ENCODE measurements around the gene ZNF674. TPM values are rescaled to one million over a fixed set of nuclear protein-coding genes. Genes with fewer than 3 reads are reported as not detected.

The ZNF674 gene
- 1 to 10 TPM; 2.7 to 2.8 TPM for total RNA-seq
- 1.3 TPM for polyA plus RNA-seq

DNA sequence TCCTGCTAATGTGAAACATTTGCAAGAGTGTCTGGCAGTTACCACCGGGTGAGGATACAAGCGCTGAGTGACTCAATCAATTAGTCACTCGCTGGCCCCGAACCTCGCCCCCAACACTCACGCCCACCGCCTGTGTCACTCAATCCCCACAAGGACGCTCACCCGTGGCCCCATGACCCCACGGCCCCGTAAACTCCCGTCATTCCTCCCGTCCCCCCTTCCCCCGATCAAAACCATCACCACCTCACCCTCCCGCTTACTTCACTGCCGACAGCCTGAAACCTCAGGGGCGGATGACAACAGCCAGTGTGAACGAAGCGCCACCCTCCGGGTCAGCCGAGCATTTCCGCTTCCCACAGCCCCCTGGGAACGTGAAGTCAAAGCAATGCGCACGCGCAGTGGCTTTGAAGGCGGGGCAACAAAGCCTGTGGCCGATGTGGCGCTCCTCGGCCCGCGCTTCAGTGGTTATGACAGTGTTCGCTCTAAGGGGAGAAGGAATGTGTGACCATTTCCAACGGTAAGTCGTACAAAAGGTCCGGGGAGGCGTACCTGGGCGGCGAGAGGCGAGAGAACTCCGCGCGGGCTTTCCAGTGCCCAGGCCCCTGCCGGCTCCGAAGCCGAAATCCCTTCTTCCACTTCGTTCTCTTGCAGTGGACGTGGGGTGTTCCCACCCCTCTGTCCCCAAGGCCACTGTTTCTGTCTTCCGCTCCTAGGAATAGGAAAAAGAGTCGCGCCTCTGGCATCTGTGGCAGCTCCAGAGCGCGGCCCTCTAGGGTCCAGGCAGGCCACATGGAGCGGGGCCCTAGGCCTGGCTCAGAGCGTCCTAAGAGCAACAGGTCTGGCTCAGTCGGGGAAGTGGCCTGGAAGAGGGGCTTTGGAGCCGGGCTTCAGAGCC, at the start of gene ZNF674:
Gene ZNF674, minus strand, starts transcription at position 311 of the 895 bp plus-strand sequence. CDS start 3,334 bp downstream, outside the sequence.
- Histone ChIP-seq H3K36me3 (ENCODE audit: insufficient read depth, low read length) (no peaks in the 10 kb centered on the region), H3K9me3 (ENCODE audit: low read length) (no peaks in the 10 kb centered on the region), H3K27ac (ENCODE audit: low read depth, low read length) (peak within 1 kb of the TSS; percentile 86), H3K4me3 (ENCODE audit: low read length) (peak within 1 kb of the TSS; percentile 74), H3K27me3 (ENCODE audit: insufficient read depth, low read length, poor library complexity, severe bottlenecking) (no peaks in the 10 kb centered on the region), H3K4me1 (ENCODE audit: insufficient read depth, low read length) (peaks cover 25% of the 10 kb centered on the region)
- Mint-ChIP-seq H3K9me3 (no peaks in the 10 kb centered on the region), H3K4me3 (peak within 1 kb of the TSS; percentile 88 to 95 (median 95)), H3K4me1 (peaks cover 28 to 40% (median 29%) of the 10 kb centered on the region in 3 donors), H3K27me3 (peaks cover 0 to 4% of the 10 kb centered on the region in 2 donors), H3K36me3 (peaks cover 0 to 30% (median 2%) of the 10 kb centered on the region in 3 donors), H3K27ac (peak within 1 kb of the TSS; percentile 84 to 99 (median 96))
- DNase-seq = peak; percentile 90 to 97 (median 92)
- POLR2A ChIA-PET = no interaction called here
- CTCF ChIA-PET = no interaction called here

DNA sequence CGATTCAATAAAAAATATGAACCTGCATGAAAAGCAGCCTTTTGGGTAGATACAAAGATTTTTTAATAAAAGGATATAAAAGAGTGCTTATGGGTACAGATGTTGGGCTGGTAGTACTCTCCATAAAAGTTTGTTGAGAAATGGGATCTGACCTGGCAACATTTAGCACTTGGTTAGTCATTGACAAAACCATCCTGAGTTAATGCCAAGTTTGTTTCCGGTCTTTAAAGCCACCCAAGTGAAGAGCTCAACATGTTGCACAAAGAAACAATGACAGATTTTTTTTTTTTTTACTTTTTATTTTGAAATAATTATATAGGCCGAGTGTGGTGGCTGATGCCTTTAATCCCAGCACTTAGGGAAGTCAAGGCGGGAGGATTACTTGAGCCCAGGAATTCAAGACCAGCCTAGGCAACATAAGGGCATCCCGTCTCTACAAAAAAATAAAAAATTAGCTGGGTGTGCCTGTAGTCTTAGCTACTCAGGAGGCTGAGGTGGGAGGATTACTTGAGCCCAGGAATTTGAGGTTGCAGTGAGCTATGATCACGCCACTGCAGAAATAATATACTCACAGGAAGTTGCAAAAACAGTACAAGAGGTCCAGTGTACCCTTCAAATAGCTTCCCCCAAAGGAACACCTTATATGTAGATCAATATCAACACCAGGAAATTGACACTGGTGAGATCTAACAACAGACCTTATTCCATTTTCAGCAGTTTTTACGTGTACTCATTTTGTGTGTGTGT, 44.9 kb upstream of the ZNF674 start:
- Mint-ChIP-seq H3K4me1 (peaks cover 27 to 51% (median 46%) of the 10 kb centered on the region in 3 donors), H3K4me3 (peak overlapping the region in 2 of 7 donors; percentile 13 to 39), H3K36me3 (peaks cover 0 to 2% (median 2%) of the 10 kb centered on the region in 3 donors), H3K27ac (peak overlapping the region in 7 of 8 donors; percentile 38 to 87 (median 55)), H3K27me3 (peaks cover 0 to 2% of the 10 kb centered on the region in 2 donors), H3K9me3 (no peaks in the 10 kb centered on the region)
- H3K27ac ChIP-seq (ENCODE audit: low read depth, low read length) = no peak overlapping the region
- ChIA-PET POLR2A (no interaction called here), CTCF (interaction anchor here (1.1 kb wide), 1 partner anchor 8 kb away, joined by 3 read pairs; no protein-coding TSS in a partner anchor)
- peaks cover 25% of the 10 kb centered on the region for H3K4me1 ChIP-seq (ENCODE audit: insufficient read depth, low read length)
- H3K9me3 ChIP-seq (ENCODE audit: low read length) = no peaks in the 10 kb centered on the region
- no peak overlapping the region for H3K4me3 ChIP-seq (ENCODE audit: low read length)
- no peak for DNase-seq
- no peaks in the 10 kb centered on the region for H3K36me3 ChIP-seq (ENCODE audit: insufficient read depth, low read length)
- no peaks in the 10 kb centered on the region for H3K27me3 ChIP-seq (ENCODE audit: insufficient read depth, low read length, poor library complexity, severe bottlenecking)

DNA sequence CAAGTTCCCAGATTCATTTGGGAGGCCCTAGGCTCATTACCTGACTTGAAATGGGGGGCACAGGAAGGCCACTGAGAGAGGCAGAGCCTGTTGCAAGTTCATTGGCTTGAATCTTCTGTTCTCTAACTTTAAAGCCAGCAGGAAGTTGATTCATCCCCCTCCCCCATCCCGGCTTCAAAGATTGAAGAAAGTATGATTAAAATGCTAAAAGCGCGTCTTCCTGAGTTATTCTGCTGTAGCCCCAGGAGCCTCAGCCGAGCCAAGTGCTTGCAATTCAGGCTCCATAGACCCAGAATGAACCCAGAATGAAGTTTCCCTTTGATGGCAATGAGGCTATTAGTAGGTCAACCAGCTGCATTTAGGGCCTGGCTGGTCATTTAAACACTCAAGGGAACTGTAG, 43.0 kb upstream of the ZNF674 start:
- CTCF ChIA-PET = interaction anchor here (1.2 kb wide), 1 partner anchor 16 kb away, joined by 3 read pairs; no protein-coding TSS in a partner anchor
- no peaks in the 10 kb centered on the region for H3K27me3 ChIP-seq (ENCODE audit: insufficient read depth, low read length, poor library complexity, severe bottlenecking)
- Mint-ChIP-seq H3K9me3 (no peaks in the 10 kb centered on the region), H3K36me3 (peaks cover 0 to 2% (median 2%) of the 10 kb centered on the region in 3 donors), H3K4me3 (peak overlapping the region; percentile 61 to 88 (median 75)), H3K27ac (peak overlapping the region; percentile 70 to 94 (median 84)), H3K27me3 (peaks cover 0 to 2% of the 10 kb centered on the region in 2 donors), H3K4me1 (peaks cover 21 to 56% (median 55%) of the 10 kb centered on the region in 3 donors)
- POLR2A ChIA-PET = interaction anchor here (0.7 to 2.2 kb wide), 2 partner anchors 14 to 40 kb away, joined by 4 to 6 read pairs; no protein-coding TSS in a partner anchor
- no peaks in the 10 kb centered on the region for H3K36me3 ChIP-seq (ENCODE audit: insufficient read depth, low read length)
- H3K4me1 ChIP-seq (ENCODE audit: insufficient read depth, low read length) = peaks cover 25% of the 10 kb centered on the region
- no peaks in the 10 kb centered on the region for H3K9me3 ChIP-seq (ENCODE audit: low read length)
- DNase-seq = peak in 1 of 5 donors; percentile 28
- H3K27ac ChIP-seq (ENCODE audit: low read depth, low read length) = no peak overlapping the region
- peak overlapping the region; percentile 2 for H3K4me3 ChIP-seq (ENCODE audit: low read length)

DNA sequence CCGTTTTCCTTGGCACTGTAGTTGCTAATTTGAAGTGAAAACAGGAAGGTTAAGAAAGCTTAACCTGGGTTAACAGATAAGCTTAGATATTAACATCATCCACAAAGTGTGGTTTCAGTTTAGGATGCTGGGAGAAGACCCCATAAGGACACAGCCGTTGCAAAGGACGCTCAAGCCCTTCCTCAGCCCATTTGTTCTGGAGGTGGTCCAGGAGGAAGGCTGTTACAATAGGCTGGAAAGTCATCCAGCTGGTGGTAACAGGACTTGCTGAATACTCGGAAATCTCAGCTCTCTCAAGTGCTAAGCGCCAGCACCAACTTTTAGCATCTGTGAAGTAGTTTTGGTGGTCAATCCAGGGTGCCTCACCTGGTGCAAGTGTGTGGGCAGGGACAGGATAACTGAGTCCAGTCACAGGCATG, 42.5 kb upstream of the ZNF674 start:
- H3K27me3 Mint-ChIP-seq = peaks cover 0 to 2% of the 10 kb centered on the region in 2 donors
- Histone ChIP-seq H3K36me3 (ENCODE audit: insufficient read depth, low read length) (no peaks in the 10 kb centered on the region), H3K27me3 (ENCODE audit: insufficient read depth, low read length, poor library complexity, severe bottlenecking) (no peaks in the 10 kb centered on the region), H3K4me3 (ENCODE audit: low read length) (peak overlapping the region; percentile 2), H3K4me1 (ENCODE audit: insufficient read depth, low read length) (peaks cover 25% of the 10 kb centered on the region), H3K9me3 (ENCODE audit: low read length) (no peaks in the 10 kb centered on the region), H3K27ac (ENCODE audit: low read depth, low read length) (no peak overlapping the region)
- no peak for DNase-seq
- H3K4me1 Mint-ChIP-seq = peaks cover 21 to 60% (median 56%) of the 10 kb centered on the region in 3 donors
- ChIA-PET POLR2A (interaction anchor here (0.8 to 2.2 kb wide), 2 partner anchors 14 to 15 kb away, joined by 3 to 6 read pairs; no protein-coding TSS in a partner anchor), CTCF (interaction anchor here (0.9 to 1.6 kb wide), 2 partner anchors 14 to 16 kb away, joined by 3 to 7 read pairs; no protein-coding TSS in a partner anchor)
- H3K4me3 Mint-ChIP-seq = peak overlapping the region; percentile 61 to 88 (median 75)
- peak overlapping the region; percentile 70 to 94 (median 84) for H3K27ac Mint-ChIP-seq
- H3K9me3 Mint-ChIP-seq = no peaks in the 10 kb centered on the region
- H3K36me3 Mint-ChIP-seq = peaks cover 0 to 2% (median 2%) of the 10 kb centered on the region in 3 donors

DNA sequence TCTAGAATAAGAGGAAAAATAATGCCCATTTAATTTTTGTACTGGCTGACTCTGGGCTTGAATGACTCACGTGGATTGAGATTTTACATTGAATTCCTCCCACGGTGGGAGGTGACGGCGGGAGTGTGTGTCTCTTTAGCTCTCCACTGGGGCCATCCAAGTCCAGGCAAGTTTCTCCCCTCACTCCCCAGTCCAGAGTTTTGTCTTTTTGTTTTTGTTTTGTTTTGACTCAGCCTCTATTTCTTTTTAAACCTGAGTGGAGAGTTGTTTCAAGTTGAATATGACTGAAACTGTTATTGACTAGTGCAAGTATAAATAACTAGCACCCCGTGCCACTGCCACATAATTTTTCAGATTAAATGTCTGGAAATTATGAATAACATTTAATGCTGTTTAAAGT, 41.9 kb upstream of the ZNF674 start:
- Histone ChIP-seq H3K4me3 (ENCODE audit: low read length) (no peak overlapping the region), H3K9me3 (ENCODE audit: low read length) (no peaks in the 10 kb centered on the region), H3K27ac (ENCODE audit: low read depth, low read length) (no peak overlapping the region), H3K27me3 (ENCODE audit: insufficient read depth, low read length, poor library complexity, severe bottlenecking) (no peaks in the 10 kb centered on the region), H3K36me3 (ENCODE audit: insufficient read depth, low read length) (no peaks in the 10 kb centered on the region), H3K4me1 (ENCODE audit: insufficient read depth, low read length) (peaks cover 25% of the 10 kb centered on the region)
- H3K9me3 Mint-ChIP-seq = no peaks in the 10 kb centered on the region
- H3K27ac Mint-ChIP-seq = peak overlapping the region in 7 of 8 donors; percentile 17 to 79 (median 70)
- H3K4me1 Mint-ChIP-seq = peaks cover 21 to 61% (median 59%) of the 10 kb centered on the region in 3 donors
- ChIA-PET CTCF (interaction anchor here (0.9 to 1.6 kb wide), 2 partner anchors 13 to 15 kb away, joined by 3 to 7 read pairs; no protein-coding TSS in a partner anchor), POLR2A (interaction anchor here (0.8 to 2.2 kb wide), 2 partner anchors 13 to 14 kb away, joined by 3 to 6 read pairs; no protein-coding TSS in a partner anchor)
- DNase-seq = no peak
- H3K36me3 Mint-ChIP-seq = peaks cover 0 to 4% (median 2%) of the 10 kb centered on the region in 3 donors
- peaks cover 0 to 2% of the 10 kb centered on the region in 2 donors for H3K27me3 Mint-ChIP-seq
- H3K4me3 Mint-ChIP-seq = peak overlapping the region in 5 of 7 donors; percentile 26 to 76 (median 47)

DNA sequence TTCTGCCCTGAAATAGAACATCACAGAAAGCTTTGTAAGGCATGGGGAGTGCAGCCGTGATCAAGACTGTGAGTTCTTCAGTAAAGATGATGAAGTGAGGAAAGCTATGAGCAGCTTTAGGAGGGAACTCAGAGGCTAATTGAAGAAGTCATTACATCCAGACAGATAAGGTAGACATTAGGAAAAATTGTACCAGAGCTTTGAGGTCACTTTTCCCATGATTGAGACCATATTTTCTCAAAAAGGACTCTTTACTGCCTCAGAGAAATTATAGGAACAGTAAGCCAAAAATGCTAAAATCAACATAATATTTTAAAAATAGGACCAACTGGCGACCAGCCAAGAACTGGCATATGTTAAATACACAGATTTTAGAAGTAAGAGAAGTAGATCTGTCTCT, 39.5 kb upstream of the ZNF674 start:
- POLR2A ChIA-PET = no interaction called here
- peaks cover 18% of the 10 kb centered on the region for H3K4me1 ChIP-seq (ENCODE audit: insufficient read depth, low read length)
- H3K4me3 Mint-ChIP-seq = no peak overlapping the region
- H3K36me3 ChIP-seq (ENCODE audit: insufficient read depth, low read length) = no peaks in the 10 kb centered on the region
- no peak overlapping the region for H3K4me3 ChIP-seq (ENCODE audit: low read length)
- H3K4me1 Mint-ChIP-seq = peaks cover 17 to 62% (median 51%) of the 10 kb centered on the region in 3 donors
- CTCF ChIA-PET = no interaction called here
- no peaks in the 10 kb centered on the region for H3K27me3 ChIP-seq (ENCODE audit: insufficient read depth, low read length, poor library complexity, severe bottlenecking)
- H3K27ac Mint-ChIP-seq = peak overlapping the region in 1 of 8 donors; percentile 52
- no peak overlapping the region for H3K27ac ChIP-seq (ENCODE audit: low read depth, low read length)
- peaks cover 0 to 7% (median 5%) of the 10 kb centered on the region in 3 donors for H3K36me3 Mint-ChIP-seq
- no peak for DNase-seq
- no peaks in the 10 kb centered on the region for H3K9me3 ChIP-seq (ENCODE audit: low read length)
- peaks cover 0 to 2% of the 10 kb centered on the region in 2 donors for H3K27me3 Mint-ChIP-seq
- no peaks in the 10 kb centered on the region for H3K9me3 Mint-ChIP-seq

DNA sequence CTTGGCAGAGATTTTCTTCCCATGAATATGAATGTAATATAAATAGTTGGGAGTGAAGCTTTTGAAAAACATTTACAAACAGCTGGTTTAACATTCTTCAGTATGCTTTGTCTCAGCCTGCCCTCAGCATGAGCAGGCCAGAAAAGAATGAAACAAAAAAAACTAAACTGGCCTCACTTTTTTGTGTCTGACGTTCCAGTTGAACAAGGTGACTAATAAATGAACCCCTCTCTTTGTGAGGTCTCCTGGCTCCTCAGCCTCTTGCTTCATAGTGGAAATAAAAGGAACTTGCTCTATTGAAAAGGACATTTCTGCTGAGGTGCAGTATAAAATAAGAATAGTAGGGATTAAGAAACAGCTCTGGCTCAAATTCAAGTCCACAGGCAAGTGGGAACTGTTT, 37.7 kb upstream of the ZNF674 start:
- CTCF ChIA-PET = no interaction called here
- H3K27me3 Mint-ChIP-seq = peaks cover 0 to 2% of the 10 kb centered on the region in 2 donors
- peak overlapping the region in 1 of 8 donors; percentile 12 for H3K27ac Mint-ChIP-seq
- DNase-seq = no peak
- H3K4me1 Mint-ChIP-seq = peaks cover 18 to 65% (median 53%) of the 10 kb centered on the region in 3 donors
- H3K36me3 Mint-ChIP-seq = peaks cover 0 to 14% (median 5%) of the 10 kb centered on the region in 3 donors
- Histone ChIP-seq H3K27ac (ENCODE audit: low read depth, low read length) (no peak overlapping the region), H3K27me3 (ENCODE audit: insufficient read depth, low read length, poor library complexity, severe bottlenecking) (no peaks in the 10 kb centered on the region), H3K4me1 (ENCODE audit: insufficient read depth, low read length) (peaks cover 7% of the 10 kb centered on the region), H3K9me3 (ENCODE audit: low read length) (no peaks in the 10 kb centered on the region), H3K4me3 (ENCODE audit: low read length) (no peak overlapping the region), H3K36me3 (ENCODE audit: insufficient read depth, low read length) (no peaks in the 10 kb centered on the region)
- H3K4me3 Mint-ChIP-seq = no peak overlapping the region
- H3K9me3 Mint-ChIP-seq = no peaks in the 10 kb centered on the region
- POLR2A ChIA-PET = no interaction called here
